ENCODE results near the gene TMEM132C.

The TMEM132C gene

GRCh38 chr12:128712622-128713021 is 445.7 kb downstream of the TMEM132C start:
- Mint-ChIP-seq H3K4me3 (no peak overlapping the region), H3K4me1 (ENCODE audit: low read depth) (no peaks in the 10 kb centered on the region), H3K27me3 (ENCODE audit: low read depth) (no peaks in the 10 kb centered on the region), H3K36me3 (ENCODE audit: low read depth) (no peaks in the 10 kb centered on the region), H3K27ac (no peak overlapping the region), H3K9me3 (peaks cover 13% of the 10 kb centered on the region)

GRCh38 chr12:128715485-128715884 is 448.5 kb downstream of the TMEM132C start:
- Mint-ChIP-seq H3K9me3 (peaks cover 20% of the 10 kb centered on the region), H3K27me3 (ENCODE audit: low read depth) (no peaks in the 10 kb centered on the region), H3K4me1 (ENCODE audit: low read depth) (no peaks in the 10 kb centered on the region), H3K4me3 (no peak overlapping the region), H3K36me3 (ENCODE audit: low read depth) (no peaks in the 10 kb centered on the region), H3K27ac (no peak overlapping the region)

- Mint-ChIP-seq H3K4me3 (no peak overlapping the region), H3K4me1 (ENCODE audit: low read depth) (no peaks in the 10 kb centered on the region), H3K27ac (no peak overlapping the region), H3K27me3 (ENCODE audit: low read depth) (peaks cover 2% of the 10 kb centered on the region), H3K36me3 (ENCODE audit: low read depth) (no peaks in the 10 kb centered on the region), H3K9me3 (peaks cover 9% of the 10 kb centered on the region)
Observed at GRCh38 chr12:128724468-128725046, 457.6 kb downstream of the TMEM132C start.

- Mint-ChIP-seq H3K9me3 (peaks cover 3% of the 10 kb centered on the region), H3K36me3 (ENCODE audit: low read depth) (no peaks in the 10 kb centered on the region), H3K4me3 (no peak overlapping the region), H3K27me3 (ENCODE audit: low read depth) (peaks cover 4% of the 10 kb centered on the region), H3K4me1 (ENCODE audit: low read depth) (no peaks in the 10 kb centered on the region), H3K27ac (no peak overlapping the region)
Observed at GRCh38 chr12:128726886-128727285, 459.9 kb downstream of the TMEM132C start.

GRCh38 chr12:128727461-128727860 is 460.5 kb downstream of the TMEM132C start:
- no peaks in the 10 kb centered on the region for H3K4me1 Mint-ChIP-seq (ENCODE audit: low read depth)
- peaks cover 4% of the 10 kb centered on the region for H3K27me3 Mint-ChIP-seq (ENCODE audit: low read depth)
- no peaks in the 10 kb centered on the region for H3K36me3 Mint-ChIP-seq (ENCODE audit: low read depth)
- H3K4me3 Mint-ChIP-seq: no peak overlapping the region
- H3K27ac Mint-ChIP-seq: no peak overlapping the region
- H3K9me3 Mint-ChIP-seq: no peaks in the 10 kb centered on the region

GRCh38 chr12:128727999-128728398 is 461.0 kb downstream of the TMEM132C start:
- peaks cover 4% of the 10 kb centered on the region for H3K27me3 Mint-ChIP-seq (ENCODE audit: low read depth)
- no peaks in the 10 kb centered on the region for H3K4me1 Mint-ChIP-seq (ENCODE audit: low read depth)
- H3K36me3 Mint-ChIP-seq (ENCODE audit: low read depth): no peaks in the 10 kb centered on the region
- H3K4me3 Mint-ChIP-seq: no peak overlapping the region
- no peak overlapping the region for H3K27ac Mint-ChIP-seq
- no peaks in the 10 kb centered on the region for H3K9me3 Mint-ChIP-seq

GRCh38 chr12:128729628-128730121 is 462.7 kb downstream of the TMEM132C start:
- Mint-ChIP-seq H3K4me1 (ENCODE audit: low read depth) (no peaks in the 10 kb centered on the region), H3K36me3 (ENCODE audit: low read depth) (no peaks in the 10 kb centered on the region), H3K27me3 (ENCODE audit: low read depth) (peaks cover 4% of the 10 kb centered on the region), H3K9me3 (no peaks in the 10 kb centered on the region), H3K27ac (no peak overlapping the region), H3K4me3 (no peak overlapping the region)

- Mint-ChIP-seq H3K36me3 (ENCODE audit: low read depth) (no peaks in the 10 kb centered on the region), H3K27me3 (ENCODE audit: low read depth) (peaks cover 4% of the 10 kb centered on the region), H3K9me3 (peaks cover 3% of the 10 kb centered on the region), H3K4me1 (ENCODE audit: low read depth) (no peaks in the 10 kb centered on the region), H3K4me3 (no peak overlapping the region), H3K27ac (no peak overlapping the region)
Observed at GRCh38 chr12:128734371-128734770, 467.4 kb downstream of the TMEM132C start.

GRCh38 chr12:128737292-128737966 is 470.5 kb downstream of the TMEM132C start:
- H3K36me3 Mint-ChIP-seq (ENCODE audit: low read depth): no peaks in the 10 kb centered on the region
- peaks cover 5% of the 10 kb centered on the region for H3K9me3 Mint-ChIP-seq
- H3K4me3 Mint-ChIP-seq: no peak overlapping the region
- no peaks in the 10 kb centered on the region for H3K27me3 Mint-ChIP-seq (ENCODE audit: low read depth)
- no peak overlapping the region for H3K27ac Mint-ChIP-seq
- H3K4me1 Mint-ChIP-seq (ENCODE audit: low read depth): no peaks in the 10 kb centered on the region

GRCh38 chr12:128743916-128744315 is 476.9 kb downstream of the TMEM132C start:
- no peaks in the 10 kb centered on the region for H3K27me3 Mint-ChIP-seq (ENCODE audit: low read depth)
- H3K4me1 Mint-ChIP-seq (ENCODE audit: low read depth): no peaks in the 10 kb centered on the region
- no peak overlapping the region for H3K4me3 Mint-ChIP-seq
- H3K27ac Mint-ChIP-seq: no peak overlapping the region
- H3K36me3 Mint-ChIP-seq (ENCODE audit: low read depth): no peaks in the 10 kb centered on the region
- H3K9me3 Mint-ChIP-seq: peaks cover 5% of the 10 kb centered on the region

- H3K9me3 Mint-ChIP-seq: no peaks in the 10 kb centered on the region
- no peaks in the 10 kb centered on the region for H3K4me1 Mint-ChIP-seq (ENCODE audit: low read depth)
- H3K4me3 Mint-ChIP-seq: no peak overlapping the region
- H3K36me3 Mint-ChIP-seq (ENCODE audit: low read depth): no peaks in the 10 kb centered on the region
- H3K27me3 Mint-ChIP-seq (ENCODE audit: low read depth): no peaks in the 10 kb centered on the region
- no peak overlapping the region for H3K27ac Mint-ChIP-seq
Observed at GRCh38 chr12:128745772-128746689, 479.1 kb downstream of the TMEM132C start.

- H3K36me3 Mint-ChIP-seq (ENCODE audit: low read depth): no peaks in the 10 kb centered on the region
Observed at GRCh38 chr12:128747441-128747840, 480.5 kb downstream of the TMEM132C start.

GRCh38 chr12:128752386-128752785 is 485.4 kb downstream of the TMEM132C start:
- no peak overlapping the region for H3K27ac Mint-ChIP-seq
- H3K4me1 Mint-ChIP-seq (ENCODE audit: low read depth): no peaks in the 10 kb centered on the region
- H3K36me3 Mint-ChIP-seq (ENCODE audit: low read depth): no peaks in the 10 kb centered on the region
- H3K27me3 Mint-ChIP-seq (ENCODE audit: low read depth): no peaks in the 10 kb centered on the region
- H3K9me3 Mint-ChIP-seq: no peaks in the 10 kb centered on the region
- H3K4me3 Mint-ChIP-seq: no peak overlapping the region

More at GRCh38 chr12:128747441-128747840, 480.5 kb downstream of the TMEM132C start:
- Mint-ChIP-seq H3K27ac (no peak overlapping the region), H3K27me3 (ENCODE audit: low read depth) (no peaks in the 10 kb centered on the region), H3K9me3 (no peaks in the 10 kb centered on the region), H3K4me1 (ENCODE audit: low read depth) (no peaks in the 10 kb centered on the region), H3K4me3 (no peak overlapping the region)

- no peaks in the 10 kb centered on the region for H3K9me3 Mint-ChIP-seq
- no peaks in the 10 kb centered on the region for H3K27me3 Mint-ChIP-seq (ENCODE audit: low read depth)
- H3K4me1 Mint-ChIP-seq (ENCODE audit: low read depth): no peaks in the 10 kb centered on the region
- H3K27ac Mint-ChIP-seq: no peak overlapping the region
- H3K36me3 Mint-ChIP-seq (ENCODE audit: low read depth): no peaks in the 10 kb centered on the region
- no peak overlapping the region for H3K4me3 Mint-ChIP-seq
Observed at GRCh38 chr12:128753438-128753837, 486.5 kb downstream of the TMEM132C start.
